Fibroblast of mammary gland (primary cell): Measurements from ENCODE around the gene MBP.
A peak's percentile ranks its signal among the peaks of the same experiment; 100 is the strongest.

Experiments
- DNase-seq: peaks from one replicate; pipeline ENCODE4 v3.0.0-alpha.2; 2010; ENCODE audit warnings: low read depth
- H3K4me3 ChIP-seq: 2 replicates; pipeline ENCODE4 v1.5.1; 2011; ENCODE audit warnings: low read depth, mild to moderate bottlenecking, low read length, moderate library complexity; ENCODE audit not compliant: control insufficient read depth
- CTCF ChIP-seq: conservative IDR thresholded peaks from 2 replicates; pipeline ENCODE4 v1.5.1; 2011; ENCODE audit warnings: low read depth, low read length, inconsistent platforms; ENCODE audit not compliant: control insufficient read depth, insufficient read depth

Gene MBP

GRCh38 chr18:77038182-77038858, 94.3 kb downstream of the MBP start:
- no peak for TF ChIP-seq CTCF
- DNase-seq = no peak
- no peak overlapping the region for H3K4me3 ChIP-seq

DNA sequence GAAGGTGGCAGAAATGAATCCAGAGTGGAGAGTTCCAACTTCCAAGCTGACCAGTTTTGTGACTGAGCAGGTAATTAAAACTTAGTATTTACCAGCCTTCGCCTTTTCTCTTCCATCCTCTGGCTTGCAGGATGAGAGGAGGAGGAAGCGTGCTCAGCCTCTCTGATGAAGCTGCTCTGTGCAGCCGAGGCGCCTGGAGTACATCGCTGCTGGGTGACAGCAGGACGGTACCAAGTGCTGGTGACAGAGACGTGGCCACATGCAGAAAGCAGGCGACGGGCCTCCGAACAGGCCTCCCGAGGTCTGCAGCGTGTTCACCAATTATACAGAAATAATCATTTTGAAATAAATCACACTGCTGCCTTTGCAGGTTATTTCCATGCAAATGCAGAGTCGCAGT, 95.0 kb downstream of the MBP start:
- DNase-seq = no peak
- no peak for TF ChIP-seq CTCF
- no peak overlapping the region for H3K4me3 ChIP-seq

- peak; percentile 81 for DNase-seq
- TF ChIP-seq CTCF = no peak
Observed at GRCh38 chr18:77035380-77036187, 97.0 kb downstream of the MBP start.

DNA sequence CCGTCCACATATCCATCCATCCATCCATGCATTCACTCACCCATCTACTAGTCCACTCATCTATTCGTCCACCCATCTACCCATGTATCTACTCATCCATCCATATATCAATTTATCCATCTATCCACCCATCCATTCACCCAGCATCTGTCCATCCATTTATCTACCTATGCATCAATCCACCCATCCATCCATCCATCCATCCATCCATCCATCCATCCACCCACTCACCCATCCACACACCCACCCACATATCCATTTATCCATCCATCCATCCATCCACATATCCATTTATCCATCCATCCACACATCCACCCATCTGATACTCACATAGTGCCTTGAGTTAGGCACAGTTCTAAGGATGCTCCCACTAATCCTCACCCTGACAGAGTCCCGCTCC, 99.0 kb downstream of the MBP start:
- no peak for TF ChIP-seq CTCF
- H3K4me3 ChIP-seq = no peak overlapping the region
- no peak for DNase-seq

More at GRCh38 chr18:77035380-77036187, 97.0 kb downstream of the MBP start:
- H3K4me3 ChIP-seq = no peak overlapping the region

DNA sequence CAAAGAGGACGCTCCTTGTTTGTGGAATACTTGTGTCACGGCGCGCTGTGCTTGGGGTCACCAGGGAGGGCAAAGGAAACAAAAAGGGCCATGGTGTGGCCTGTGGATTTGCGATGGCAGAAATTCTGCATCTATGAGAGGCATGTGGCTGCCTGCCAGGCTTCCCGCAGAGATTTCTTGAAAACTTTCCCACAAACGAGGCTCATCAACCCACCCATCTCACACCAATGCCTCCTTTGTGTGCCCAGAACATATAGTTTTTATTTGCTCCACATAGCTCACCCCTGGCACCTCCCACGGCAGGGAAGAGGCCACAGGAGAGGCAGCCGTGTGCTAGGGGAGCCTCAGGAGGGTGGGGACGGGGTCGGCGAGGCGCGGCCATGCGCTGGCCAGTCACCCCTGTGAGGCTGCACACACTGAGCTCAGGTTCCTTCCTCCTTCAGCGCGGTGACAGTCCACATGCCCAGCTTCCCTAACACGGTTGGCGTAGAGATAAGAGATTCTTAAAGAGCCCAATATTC, 100.3 kb downstream of the MBP start:
- no peak overlapping the region for H3K4me3 ChIP-seq
- no peak for DNase-seq
- no peak for TF ChIP-seq CTCF

- no peak overlapping the region for H3K4me3 ChIP-seq
- TF ChIP-seq CTCF = no peak
- DNase-seq = no peak
Observed at GRCh38 chr18:77031662-77032061, 100.9 kb downstream of the MBP start.
